ENCODE data around the gene GNA12. TPM values are rescaled to one million over a fixed set of nuclear protein-coding genes. Genes with fewer than 3 reads are reported as not detected.

GNA12 gene
- polyA plus RNA-seq, 1 donor (not counting 4 experiments of a cell fraction or from before 2014, with no cell fraction given): 35.5 TPM

DNA sequence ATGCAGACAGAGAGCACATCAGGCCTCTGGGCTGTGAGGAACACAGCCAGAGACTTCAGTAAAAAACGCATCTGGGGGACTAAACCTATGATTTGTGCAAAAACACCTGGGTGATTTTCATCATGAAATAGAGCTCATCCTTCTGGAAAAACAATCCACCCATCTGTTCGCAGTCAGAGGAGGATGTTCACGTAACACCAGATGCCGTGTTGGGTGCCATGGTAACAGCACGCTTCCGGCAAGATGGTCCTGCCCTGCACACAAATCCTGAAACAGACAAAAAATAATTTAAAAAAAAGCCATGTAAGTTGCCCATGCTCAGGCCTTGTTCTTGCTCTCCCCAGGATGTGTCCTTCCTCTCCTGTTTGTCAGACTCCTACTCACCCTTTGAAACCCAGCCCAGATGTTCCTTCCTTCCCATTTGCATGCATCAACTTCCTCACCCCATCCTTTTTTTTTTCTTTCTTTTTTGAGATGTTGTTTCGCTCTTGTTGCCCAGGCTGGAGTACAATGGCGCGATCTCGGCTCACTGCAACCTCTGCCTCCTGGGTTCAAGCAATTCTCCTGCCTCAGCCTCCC is 28.3 kb upstream of the GNA12 start:
- FAIRE-seq: no peak
- no peak for DNase-seq (ENCODE audit: low read depth, low spot score)
- dilution Hi-C loops (cut with MboI; ENCODE audit: extremely low pct_ligation_motif_present, low sequenced_read_pairs): no loop called here

DNA sequence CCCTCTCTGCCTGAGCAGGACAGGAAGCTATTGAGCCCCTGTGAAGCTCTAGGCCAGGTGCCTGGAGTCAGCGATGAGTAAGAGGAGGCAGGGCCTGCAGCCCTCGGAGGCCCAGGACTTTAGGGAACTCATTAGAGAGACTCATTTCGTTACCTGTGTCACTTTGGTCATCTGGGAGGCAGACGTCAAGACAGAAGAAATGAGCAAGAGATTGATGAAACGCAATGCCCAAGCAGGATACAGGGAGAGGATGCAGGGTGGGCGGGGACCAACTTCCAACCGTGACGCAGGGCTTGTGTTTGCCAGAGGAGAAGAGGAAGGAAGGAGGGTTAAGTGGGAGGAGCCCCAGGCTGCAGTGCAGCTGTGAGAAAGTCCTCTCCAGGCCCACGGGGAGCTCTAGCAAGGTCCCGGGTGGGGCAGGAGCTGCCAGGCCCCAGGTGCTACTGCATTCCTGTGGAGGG is 26.4 kb upstream of the GNA12 start:
- dilution Hi-C loops (cut with MboI; ENCODE audit: extremely low pct_ligation_motif_present, low sequenced_read_pairs): no loop called here
- Histone ChIP-seq H2AFZ (ENCODE audit: control insufficient read depth, low read length) (peak overlapping the region; percentile 77), H3K9ac (ENCODE audit: control insufficient read depth, extremely low read depth, insufficient read depth, low read length) (no peak overlapping the region), H4K20me1 (ENCODE audit: control insufficient read depth, extremely low read depth, insufficient read depth, low read length) (no peaks in the 10 kb centered on the region), H3K79me2 (ENCODE audit: control insufficient read depth, insufficient read depth, low read length) (no peaks in the 10 kb centered on the region), H3K27me3 (ENCODE audit: control insufficient read depth, extremely low read depth, insufficient read depth, low read length) (no peaks in the 10 kb centered on the region), H3K4me2 (ENCODE audit: control insufficient read depth, extremely low read depth, insufficient read depth, low read depth, low read length) (no peak overlapping the region), H3K4me1 (ENCODE audit: control insufficient read depth, extremely low read depth, insufficient read depth, low read length) (peaks cover 21% of the 10 kb centered on the region), H3K9me3 (ENCODE audit: control insufficient read depth, low read depth, low read length) (no peaks in the 10 kb centered on the region), H3K4me3 (ENCODE audit: control insufficient read depth in 2 of 3, extremely low read depth in 1 of 3, insufficient read depth in 2 of 3, low read depth in 1 of 3, low read length in 3 of 3) (no peak overlapping the region), H3K27ac (ENCODE audit: control insufficient read depth, insufficient read depth, low read length) (no peak overlapping the region), H3K36me3 (ENCODE audit: control insufficient read depth in 2 of 2, extremely low read depth in 1 of 2, insufficient read depth in 2 of 2, low read length in 2 of 2) (no peaks in the 10 kb centered on the region), H3K9me1 (ENCODE audit: control insufficient read depth, extremely low read depth, insufficient read depth, low read length) (no peaks in the 10 kb centered on the region)
- DNase-seq (ENCODE audit: low read depth, low spot score) (peak; percentile 57), FAIRE-seq (peak; percentile 79)
- TF ChIP-seq EZH2 (IDR thresholded peaks at IDR 0.05; ENCODE audit: low read length): no peak
- TF ChIP-seq, protein P1, sequence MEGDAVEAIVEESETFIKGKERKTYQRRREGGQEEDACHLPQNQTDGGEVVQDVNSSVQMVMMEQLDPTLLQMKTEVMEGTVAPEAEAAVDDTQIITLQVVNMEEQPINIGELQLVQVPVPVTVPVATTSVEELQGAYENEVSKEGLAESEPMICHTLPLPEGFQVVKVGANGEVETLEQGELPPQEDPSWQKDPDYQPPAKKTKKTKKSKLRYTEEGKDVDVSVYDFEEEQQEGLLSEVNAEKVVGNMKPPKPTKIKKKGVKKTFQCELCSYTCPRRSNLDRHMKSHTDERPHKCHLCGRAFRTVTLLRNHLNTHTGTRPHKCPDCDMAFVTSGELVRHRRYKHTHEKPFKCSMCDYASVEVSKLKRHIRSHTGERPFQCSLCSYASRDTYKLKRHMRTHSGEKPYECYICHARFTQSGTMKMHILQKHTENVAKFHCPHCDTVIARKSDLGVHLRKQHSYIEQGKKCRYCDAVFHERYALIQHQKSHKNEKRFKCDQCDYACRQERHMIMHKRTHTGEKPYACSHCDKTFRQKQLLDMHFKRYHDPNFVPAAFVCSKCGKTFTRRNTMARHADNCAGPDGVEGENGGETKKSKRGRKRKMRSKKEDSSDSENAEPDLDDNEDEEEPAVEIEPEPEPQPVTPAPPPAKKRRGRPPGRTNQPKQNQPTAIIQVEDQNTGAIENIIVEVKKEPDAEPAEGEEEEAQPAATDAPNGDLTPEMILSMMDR (optimal IDR thresholded peaks at IDR 0.05 in 1 of 3, IDR thresholded peaks at IDR 0.05 in 1 of 3, conservative IDR thresholded peaks at IDR 0.05 in 1 of 3; ENCODE audit: extremely low read depth in 1 of 3, insufficient read depth in 2 of 3, low read length in 3 of 3): no peak

More for the DNA sequence above, 28.3 kb upstream of the GNA12 start:
- no peaks in the 10 kb centered on the region for H4K20me1 ChIP-seq (ENCODE audit: control insufficient read depth, extremely low read depth, insufficient read depth, low read length)
- H3K4me1 ChIP-seq (ENCODE audit: control insufficient read depth, extremely low read depth, insufficient read depth, low read length): peaks cover 31% of the 10 kb centered on the region
- no peak overlapping the region for H2AFZ ChIP-seq (ENCODE audit: control insufficient read depth, low read length)
- H3K9ac ChIP-seq (ENCODE audit: control insufficient read depth, extremely low read depth, insufficient read depth, low read length): no peak overlapping the region
- no peak overlapping the region for H3K4me3 ChIP-seq (ENCODE audit: control insufficient read depth in 2 of 3, extremely low read depth in 1 of 3, insufficient read depth in 2 of 3, low read depth in 1 of 3, low read length in 3 of 3)
- H3K79me2 ChIP-seq (ENCODE audit: control insufficient read depth, insufficient read depth, low read length): no peaks in the 10 kb centered on the region
- no peaks in the 10 kb centered on the region for H3K36me3 ChIP-seq (ENCODE audit: control insufficient read depth in 2 of 2, extremely low read depth in 1 of 2, insufficient read depth in 2 of 2, low read length in 2 of 2)
- H3K4me2 ChIP-seq (ENCODE audit: control insufficient read depth, extremely low read depth, insufficient read depth, low read depth, low read length): no peak overlapping the region
- no peaks in the 10 kb centered on the region for H3K9me3 ChIP-seq (ENCODE audit: control insufficient read depth, low read depth, low read length)
- H3K27me3 ChIP-seq (ENCODE audit: control insufficient read depth, extremely low read depth, insufficient read depth, low read length): no peaks in the 10 kb centered on the region
- no peaks in the 10 kb centered on the region for H3K9me1 ChIP-seq (ENCODE audit: control insufficient read depth, extremely low read depth, insufficient read depth, low read length)
- no peak overlapping the region for H3K27ac ChIP-seq (ENCODE audit: control insufficient read depth, insufficient read depth, low read length)
- TF ChIP-seq, protein P1 (optimal IDR thresholded peaks at IDR 0.05 in 1 of 3, IDR thresholded peaks at IDR 0.05 in 1 of 3, conservative IDR thresholded peaks at IDR 0.05 in 1 of 3; ENCODE audit: extremely low read depth in 1 of 3, insufficient read depth in 2 of 3, low read length in 3 of 3): no peak
- no peak for TF ChIP-seq EZH2 (IDR thresholded peaks at IDR 0.05; ENCODE audit: low read length)

All from keratinocyte (primary cell).